Caco-2 (cell line): ENCODE results near the gene USP16. TPM values are rescaled to one million over a fixed set of nuclear protein-coding genes. Genes with fewer than 3 reads are reported as not detected.

Experiments
- BruUV-seq: library from RNA; stranded (reverse); fragments of 400-500 nt; replicated peaks from 2 replicates; lab custom pipeline; 2021; lab: Mats Ljungman, UMichigan
- CTCF ChIA-PET: fragments of 300-600 bp; sonication (Branson Sonifier 250); formaldehyde crosslinking; loops from one replicate; lab custom pipeline; 2022; ENCODE audit warnings: antibody characterized with exemption; lab: Charles Lee
- POLR2A ChIA-PET: fragments of 300-600 bp; sonication (Branson Sonifier 250); formaldehyde crosslinking; loops from one replicate; lab custom pipeline; 2022; ENCODE audit warnings: antibody characterized with exemption; lab: Charles Lee
- DNase-seq, 2 experiments: peaks; one replicate each; pipeline versions ENCODE4 v3.0.0 to v3.0.0-alpha.2; 2020 to 2022
- H3K27me3 ChIP-seq: replicated peaks from 2 replicates; pipeline ENCODE4 v1.6.0; 2011; ENCODE audit warnings: low read length; ENCODE audit not compliant: control insufficient read depth, insufficient read depth
- H3K36me3 ChIP-seq: 2 replicates; pipeline ENCODE4 v1.5.1; 2011; ENCODE audit warnings: low read length; ENCODE audit not compliant: control insufficient read depth, insufficient read depth
- H3K4me1 ChIP-seq: fragments of 250-450 bp; sonication (Bioruptor Pico); 2 replicates; pipeline ENCODE4 v1.5.1; 2020; ENCODE audit warnings: mild to moderate bottlenecking
- H3K4me3 ChIP-seq: 2 replicates; pipeline ENCODE4 v1.5.1; 2011; ENCODE audit warnings: low read depth, mild to moderate bottlenecking, control low read depth, low read length
- H3K9me3 ChIP-seq: fragments of 250-450 bp; sonication (Bioruptor Pico); 2 replicates; pipeline ENCODE4 v1.5.1; 2020; ENCODE audit warnings: mild to moderate bottlenecking, moderate library complexity
- H3K27ac Mint-ChIP-seq: one replicate; pipeline ENCODE4 v1.8.0; 2022; ENCODE audit warnings: mixed read lengths; ENCODE audit not compliant: unreplicated experiment
- H3K27me3 Mint-ChIP-seq: one replicate; pipeline ENCODE4 v1.8.0; 2022; ENCODE audit warnings: mixed read lengths; ENCODE audit not compliant: insufficient read depth, unreplicated experiment
- H3K36me3 Mint-ChIP-seq: one replicate; pipeline ENCODE4 v1.8.0; 2022; ENCODE audit warnings: mild to moderate bottlenecking, mixed read lengths; ENCODE audit not compliant: insufficient read depth, unreplicated experiment
- H3K4me1 Mint-ChIP-seq: one replicate; pipeline ENCODE4 v1.8.0; 2022; ENCODE audit warnings: low read depth, mixed read lengths; ENCODE audit not compliant: unreplicated experiment
- H3K4me3 Mint-ChIP-seq: one replicate; pipeline ENCODE4 v1.8.0; 2022; ENCODE audit warnings: mild to moderate bottlenecking, moderate library complexity, mixed read lengths; ENCODE audit not compliant: unreplicated experiment
- H3K9me3 Mint-ChIP-seq: one replicate; pipeline ENCODE4 v1.8.0; 2022; ENCODE audit warnings: mixed read lengths; ENCODE audit not compliant: unreplicated experiment
- CTCF ChIP-seq, 2 experiments: fragments of 200-600 bp in 1 of 2; IDR thresholded peaks; 1 replicate in 1 of 2; 2 replicates in 1 of 2; pipeline versions ENCODE4 v1.5.1 to v1.8.0; 2011 to 2022; ENCODE audit warnings: antibody characterized with exemption in 1 of 2, control low read depth in 1 of 2, inconsistent platforms in 1 of 2, low read depth in 1 of 2, low read length in 1 of 2, mild to moderate bottlenecking in 1 of 2, moderate library complexity in 1 of 2; ENCODE audit not compliant: insufficient read depth in 1 of 2, severe bottlenecking in 1 of 2, unreplicated experiment in 1 of 2
- intact Hi-C: fragments of 100-400 bp; cut with micrococcal nuclease; formaldehyde crosslinking; loops from one replicate; pipeline ENCODE4 v1.10.0; 2022; ENCODE audit not compliant: unreplicated experiment
- total RNA-seq: library from RNA; stranded (reverse); gene quantifications from 2 replicates; pipeline ENCODE4 v1.2.3, GENCODE V29; 2022

Gene USP16
- total RNA-seq, 1 experiment from 2014 or later, result 24.2 TPM

- Mint-ChIP-seq H3K27me3 (no peaks in the 10 kb centered on the region), H3K27ac (peak overlapping the region; percentile 10), H3K4me1 (peaks cover 17% of the 10 kb centered on the region), H3K9me3 (no peaks in the 10 kb centered on the region), H3K4me3 (peak overlapping the region; percentile 76), H3K36me3 (peaks cover 25% of the 10 kb centered on the region)
- intact Hi-C loops, result no loop called here
- TF ChIP-seq CTCF (IDR thresholded peaks at IDR 0.05; ENCODE audit: insufficient read depth in 1 of 2, low read depth in 1 of 2, low read length in 1 of 2, severe bottlenecking in 1 of 2, unreplicated experiment in 1 of 2), result no peak
- no peaks in the 10 kb centered on the region for H3K36me3 ChIP-seq
- CTCF ChIA-PET, result no interaction called here
- H3K4me3 ChIP-seq, result peak overlapping the region; percentile 89
- peaks cover 9% of the 10 kb centered on the region for H3K4me1 ChIP-seq
- DNase-seq, result no peak
- BruUV-seq, result no TSS peak
- POLR2A ChIA-PET, result interaction anchor here (3.1 kb wide), 1 partner anchor 15 kb away, joined by 41 read pairs; no protein-coding TSS in a partner anchor
- no peaks in the 10 kb centered on the region for H3K9me3 ChIP-seq
- H3K27me3 ChIP-seq, result no peaks in the 10 kb centered on the region
These were observed 6.7 kb upstream of the USP16 start for GRCh38 chr21:29017639-29018237.

DNA sequence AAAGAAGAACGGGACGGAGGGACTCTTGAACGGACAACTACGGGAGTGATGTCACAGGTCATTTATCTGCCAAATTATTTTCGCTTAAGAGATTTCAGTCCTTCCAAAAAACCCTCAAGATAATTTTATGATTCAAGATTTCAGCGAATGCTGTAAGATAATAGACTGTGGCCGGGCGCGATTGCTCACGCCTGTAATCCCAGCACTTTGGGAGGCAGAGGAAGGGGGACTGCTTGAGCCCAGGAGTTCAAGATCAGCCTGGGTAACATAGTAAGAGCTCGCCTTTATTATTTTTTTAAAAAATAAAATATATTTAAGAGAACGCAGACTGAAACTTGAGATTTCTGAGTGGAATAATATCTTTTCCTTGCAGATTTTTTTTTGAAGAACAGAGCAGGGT lies 5.9 kb upstream of the USP16 start:
- no peak for DNase-seq
- Mint-ChIP-seq H3K27me3 (no peaks in the 10 kb centered on the region), H3K9me3 (no peaks in the 10 kb centered on the region), H3K4me1 (peaks cover 17% of the 10 kb centered on the region), H3K4me3 (peak overlapping the region; percentile 76), H3K36me3 (peaks cover 25% of the 10 kb centered on the region), H3K27ac (peak overlapping the region; percentile 88)
- no peaks in the 10 kb centered on the region for H3K9me3 ChIP-seq
- H3K4me1 ChIP-seq, result peaks cover 9% of the 10 kb centered on the region
- H3K4me3 ChIP-seq, result peak overlapping the region; percentile 89
- ChIA-PET POLR2A (interaction anchor here (3.1 kb wide), 1 partner anchor 16 kb away, joined by 41 read pairs; no protein-coding TSS in a partner anchor), CTCF (interaction anchor here (1.3 kb wide), 1 partner anchor 16 kb away, joined by 4 read pairs; no protein-coding TSS in a partner anchor)
- no peaks in the 10 kb centered on the region for H3K27me3 ChIP-seq
- no peaks in the 10 kb centered on the region for H3K36me3 ChIP-seq
- TF ChIP-seq CTCF (IDR thresholded peaks at IDR 0.05; ENCODE audit: insufficient read depth in 1 of 2, low read depth in 1 of 2, low read length in 1 of 2, severe bottlenecking in 1 of 2, unreplicated experiment in 1 of 2), result no peak
- intact Hi-C loops, result no loop called here
- no TSS peak for BruUV-seq

GRCh38 chr21:29022166-29022565 lies 2.3 kb upstream of the USP16 start:
- Histone ChIP-seq H3K36me3 (no peaks in the 10 kb centered on the region), H3K4me1 (peaks cover 15% of the 10 kb centered on the region), H3K9me3 (no peaks in the 10 kb centered on the region), H3K4me3 (no peak overlapping the region), H3K27me3 (no peaks in the 10 kb centered on the region)
- POLR2A ChIA-PET, result interaction anchor here (0.7 to 1.5 kb wide), 2 partner anchors 19 to 20 kb away, joined by 3 to 5 read pairs; no protein-coding TSS in a partner anchor
- Mint-ChIP-seq H3K27me3 (no peaks in the 10 kb centered on the region), H3K9me3 (no peaks in the 10 kb centered on the region), H3K4me3 (no peak overlapping the region), H3K27ac (no peak overlapping the region), H3K4me1 (peaks cover 31% of the 10 kb centered on the region), H3K36me3 (peaks cover 34% of the 10 kb centered on the region)
- no peak for DNase-seq
- CTCF ChIA-PET, result no interaction called here
- TF ChIP-seq CTCF (IDR thresholded peaks at IDR 0.05; ENCODE audit: insufficient read depth in 1 of 2, low read depth in 1 of 2, low read length in 1 of 2, severe bottlenecking in 1 of 2, unreplicated experiment in 1 of 2), result no peak
- no TSS peak for BruUV-seq
- intact Hi-C loops, result no loop called here
